Measurements from ENCODE around the gene DYNC1I2. TPM values are rescaled to one million over a fixed set of nuclear protein-coding genes. Genes with fewer than 3 reads are reported as not detected.

The DYNC1I2 gene
- total and polyA plus RNA-seq, 2 of the 4 experiments (the other 2 are of a cell fraction) = 110 to 114 TPM

DNA sequence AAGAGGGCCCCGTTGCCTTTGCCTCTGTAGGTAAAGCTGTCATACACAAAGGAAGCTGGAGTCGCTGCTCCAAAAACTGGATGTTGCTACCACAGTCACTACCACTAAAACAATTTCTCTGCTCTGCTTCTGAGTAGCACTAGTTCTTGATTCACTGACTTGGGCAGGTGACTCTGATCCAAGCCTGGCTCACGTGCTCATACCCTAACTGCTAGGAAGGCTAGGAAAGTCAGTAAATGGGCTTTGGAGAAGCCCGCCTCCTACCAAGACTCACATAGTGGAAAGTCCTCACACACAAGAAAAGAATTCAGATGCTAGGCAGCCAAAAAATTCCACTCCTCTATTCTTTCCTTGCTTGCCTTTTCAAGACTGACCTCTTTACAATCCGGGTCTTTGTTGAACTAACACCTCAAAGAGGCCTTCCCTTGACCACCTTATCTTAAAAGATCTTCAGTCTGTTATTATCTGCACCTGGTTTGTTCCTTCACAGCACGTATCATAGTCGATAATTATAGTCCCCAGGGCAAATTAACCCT, 11.4 kb upstream of the DYNC1I2 start:
- WGBS, 2 experiments (ENCODE audit: extremely low coverage in 2 of 2, insufficient read length in 1 of 2) = 85% methylated on average over 4 of the region's 7 CpGs; no CpG with 5 or more reads in 1 of the 2 experiments
- DNase-seq = no peak
- CTCF ChIA-PET = no interaction called here

More for the DNA sequence above, 11.4 kb upstream of the DYNC1I2 start:
- Histone ChIP-seq H3K14ac (replicated peaks; ENCODE audit: low read depth, low read length) (no peak overlapping the region), H3K79me1 (ENCODE audit: low read depth in 1 of 2, low read length in 2 of 2) (no peaks in the 10 kb centered on the region), H4K91ac (ENCODE audit: insufficient read depth, low read depth, low read length) (no peak overlapping the region), H3K4ac (ENCODE audit: low read depth, low read length) (no peak overlapping the region), H2AK9ac (replicated peaks; ENCODE audit: low read depth, low read length, poor library complexity) (no peak overlapping the region), H4K5ac (ENCODE audit: low read depth, low read length) (no peak overlapping the region), H2BK120ac (ENCODE audit: low read depth, low read length) (no peak overlapping the region), H2BK5ac (ENCODE audit: low read depth, low read length, poor library complexity, severe bottlenecking) (no peak overlapping the region), H3K4me1 (ENCODE audit: control insufficient read depth, insufficient read depth, low read length) (no peaks in the 10 kb centered on the region), H4K20me1 (ENCODE audit: insufficient read depth, low read length) (no peaks in the 10 kb centered on the region), H3K18ac (ENCODE audit: low read depth, low read length) (no peak overlapping the region), H2BK15ac (ENCODE audit: low read depth, low read length) (no peak overlapping the region), H2AFZ (replicated peaks; ENCODE audit: low read length, poor library complexity) (no peak overlapping the region), H3K4me3 (ENCODE audit: insufficient read depth, low read depth, low read length) (no peak overlapping the region), H3K23ac (ENCODE audit: low read depth, low read length) (no peak overlapping the region), H3K9me3 (ENCODE audit: control insufficient read depth, insufficient read depth, low read length) (no peaks in the 10 kb centered on the region), H3K56ac (ENCODE audit: extremely low read depth, insufficient read depth, low read length) (no peak overlapping the region), H3K36me3 (ENCODE audit: control insufficient read depth, insufficient read depth, low read length) (no peaks in the 10 kb centered on the region), H2AK5ac (ENCODE audit: low read depth, low read length) (no peak overlapping the region), H3K9ac (ENCODE audit: low read depth, low read length) (no peak overlapping the region), H3K27ac (ENCODE audit: insufficient read depth, low read length) (no peak overlapping the region), H4K8ac (ENCODE audit: low read depth in 2 of 2, low read length in 2 of 2) (no peak overlapping the region), H3K4me2 (ENCODE audit: low read depth, low read length) (no peak overlapping the region), H2BK20ac (ENCODE audit: low read depth, low read length) (no peak overlapping the region), H3K9me1 (ENCODE audit: insufficient read depth, low read length) (no peaks in the 10 kb centered on the region), H3K27me3 (ENCODE audit: control insufficient read depth, insufficient read depth, low read length) (peaks cover 8% of the 10 kb centered on the region)
- POLR2A ChIA-PET (ENCODE audit: unreplicated experiment) = no interaction called here
- in situ Hi-C loops (cut with MboI; ENCODE audit: low sequenced_read_pairs) (no loop called here), dilution Hi-C loops (cut with HindIII; ENCODE audit: low sequenced_read_pairs, unreplicated experiment) (no loop called here), intact Hi-C loops (cut with micrococcal nuclease) (no loop called here)
- no peak for ATAC-seq (ENCODE audit: low read depth)
- BruUV-seq (replicated peaks) = no TSS peak
- TF ChIP-seq, protein P1, sequence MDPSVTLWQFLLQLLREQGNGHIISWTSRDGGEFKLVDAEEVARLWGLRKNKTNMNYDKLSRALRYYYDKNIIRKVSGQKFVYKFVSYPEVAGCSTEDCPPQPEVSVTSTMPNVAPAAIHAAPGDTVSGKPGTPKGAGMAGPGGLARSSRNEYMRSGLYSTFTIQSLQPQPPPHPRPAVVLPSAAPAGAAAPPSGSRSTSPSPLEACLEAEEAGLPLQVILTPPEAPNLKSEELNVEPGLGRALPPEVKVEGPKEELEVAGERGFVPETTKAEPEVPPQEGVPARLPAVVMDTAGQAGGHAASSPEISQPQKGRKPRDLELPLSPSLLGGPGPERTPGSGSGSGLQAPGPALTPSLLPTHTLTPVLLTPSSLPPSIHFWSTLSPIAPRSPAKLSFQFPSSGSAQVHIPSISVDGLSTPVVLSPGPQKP (IDR thresholded peaks at IDR 0.05; ENCODE audit: borderline replicate concordance, low read depth, low read length) = no peak
- TF ChIP-seq NFE2L2 (IDR thresholded peaks at IDR 0.05; ENCODE audit: low read depth, low read length) (no peak), FOS (IDR thresholded peaks at IDR 0.05; ENCODE audit: low read depth, low read length) (no peak), POLR2A (IDR thresholded peaks at IDR 0.05; ENCODE audit: low read depth, low read length) (no peak), RAD21 (IDR thresholded peaks at IDR 0.05; ENCODE audit: low read length) (no peak), CHD1 (IDR thresholded peaks at IDR 0.05; ENCODE audit: low read depth, low read length) (no peak), MAFK (IDR thresholded peaks at IDR 0.05; ENCODE audit: low read depth, low read length) (no peak), CEBPB (IDR thresholded peaks at IDR 0.05; ENCODE audit: low read depth, low read length) (no peak)
- TF ChIP-seq, protein P2, sequence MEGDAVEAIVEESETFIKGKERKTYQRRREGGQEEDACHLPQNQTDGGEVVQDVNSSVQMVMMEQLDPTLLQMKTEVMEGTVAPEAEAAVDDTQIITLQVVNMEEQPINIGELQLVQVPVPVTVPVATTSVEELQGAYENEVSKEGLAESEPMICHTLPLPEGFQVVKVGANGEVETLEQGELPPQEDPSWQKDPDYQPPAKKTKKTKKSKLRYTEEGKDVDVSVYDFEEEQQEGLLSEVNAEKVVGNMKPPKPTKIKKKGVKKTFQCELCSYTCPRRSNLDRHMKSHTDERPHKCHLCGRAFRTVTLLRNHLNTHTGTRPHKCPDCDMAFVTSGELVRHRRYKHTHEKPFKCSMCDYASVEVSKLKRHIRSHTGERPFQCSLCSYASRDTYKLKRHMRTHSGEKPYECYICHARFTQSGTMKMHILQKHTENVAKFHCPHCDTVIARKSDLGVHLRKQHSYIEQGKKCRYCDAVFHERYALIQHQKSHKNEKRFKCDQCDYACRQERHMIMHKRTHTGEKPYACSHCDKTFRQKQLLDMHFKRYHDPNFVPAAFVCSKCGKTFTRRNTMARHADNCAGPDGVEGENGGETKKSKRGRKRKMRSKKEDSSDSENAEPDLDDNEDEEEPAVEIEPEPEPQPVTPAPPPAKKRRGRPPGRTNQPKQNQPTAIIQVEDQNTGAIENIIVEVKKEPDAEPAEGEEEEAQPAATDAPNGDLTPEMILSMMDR (conservative IDR thresholded peaks at IDR 0.05; ENCODE audit: low read depth, low read length) = no peak
